ENCODE measurements around the gene TBC1D24.

- TF ChIP-seq CTCF (IDR thresholded peaks at IDR 0.05) = no peak
- TF ChIP-seq POLR2A (IDR thresholded peaks at IDR 0.05) = peak; percentile 41 to 78
Measured at GRCh38 chr16:2531696-2532493, 57.0 kb downstream of the TBC1D24 start.
